ENCODE data around the gene CYP4A22.
"Not testable (repeated sequence)": the region's sequence is repeated elsewhere in the genome, so short reads cannot be mapped to it uniquely, and the experiment has no call there.

- TF ChIP-seq CTCF, EP300 (IDR thresholded peaks at IDR 0.05): not testable (repeated sequence)
Measured at GRCh38 chr1:47126997-47127396, 10.2 kb upstream of the CYP4A22 start.

Measured in gastroesophageal sphincter (tissue), 3 donors.